H9 (cell line): Measurements from ENCODE around the gene POLR3B. TPM values are rescaled to one million over a fixed set of nuclear protein-coding genes. Genes with fewer than 3 reads are reported as not detected.

Source experiments
- DNase-seq: peaks from one replicate; pipeline ENCODE4 v3.0.0-alpha.2; 2017
- H2AFZ ChIP-seq: one replicate; pipeline ENCODE4 v1.6.1; 2013; ENCODE audit warnings: mild to moderate bottlenecking, low read length, control low read depth, moderate library complexity
- H2AK5ac ChIP-seq: 2 replicates; pipeline ENCODE4 v1.6.1; 2013; ENCODE audit warnings: low read length, control low read depth, mixed read lengths; ENCODE audit not compliant: insufficient read length
- H2BK120ac ChIP-seq: one replicate; pipeline ENCODE4 v1.6.1; 2013; ENCODE audit warnings: low read depth, mild to moderate bottlenecking, low read length, control low read depth, inconsistent platforms; ENCODE audit not compliant: poor library complexity, severe bottlenecking
- H2BK12ac ChIP-seq: 2 replicates; pipeline ENCODE4 v1.6.1; 2013; ENCODE audit warnings: low read length, control low read depth, mixed read lengths, low read depth; ENCODE audit not compliant: insufficient read length
- H2BK15ac ChIP-seq: 2 replicates; pipeline ENCODE4 v1.6.1; 2013; ENCODE audit warnings: low read depth, low read length, control low read depth
- H2BK20ac ChIP-seq: one replicate; pipeline ENCODE4 v1.6.1; 2013; ENCODE audit warnings: low read depth, mild to moderate bottlenecking, low read length, control low read depth, inconsistent platforms; ENCODE audit not compliant: poor library complexity, severe bottlenecking
- H2BK5ac ChIP-seq: 2 replicates; pipeline ENCODE4 v1.6.1; 2013; ENCODE audit warnings: low read length, control low read depth, mixed read lengths; ENCODE audit not compliant: insufficient read length
- H3K14ac ChIP-seq: 2 replicates; pipeline ENCODE4 v1.6.1; 2013; ENCODE audit warnings: low read length, control low read depth; ENCODE audit not compliant: insufficient read depth
- H3K18ac ChIP-seq: 2 replicates; pipeline ENCODE4 v1.6.1; 2013; ENCODE audit warnings: low read depth, mild to moderate bottlenecking, mixed read lengths, low read length, control low read depth; ENCODE audit not compliant: insufficient read length
- H3K23ac ChIP-seq: 2 replicates; pipeline ENCODE4 v1.6.1; 2013; ENCODE audit warnings: low read length, control low read depth, mixed read lengths, low read depth; ENCODE audit not compliant: insufficient read length
- H3K23me2 ChIP-seq: 2 replicates; pipeline ENCODE4 v1.6.1; 2013; ENCODE audit warnings: low read depth, mild to moderate bottlenecking, mixed read lengths, low read length, control low read depth; ENCODE audit not compliant: insufficient read length, poor library complexity, severe bottlenecking
- H3K27ac ChIP-seq: 2 replicates; pipeline ENCODE4 v1.5.1; 2013; ENCODE audit warnings: low read length, control low read depth, mixed read lengths, low read depth; ENCODE audit not compliant: insufficient read length
- H3K27me3 ChIP-seq: 2 replicates; pipeline ENCODE4 v1.6.1; 2013; ENCODE audit warnings: low read length, control low read depth, inconsistent platforms; ENCODE audit not compliant: insufficient read depth
- H3K4ac ChIP-seq: 2 replicates; pipeline ENCODE4 v1.6.1; 2013; ENCODE audit warnings: low read depth, mild to moderate bottlenecking, control low read depth, inconsistent platforms, low read length, moderate library complexity
- H3K4me1 ChIP-seq: 2 replicates; pipeline ENCODE4 v1.6.1; 2013; ENCODE audit warnings: low read length, control low read depth, inconsistent platforms; ENCODE audit not compliant: insufficient read depth
- H3K4me2 ChIP-seq: 2 replicates; pipeline ENCODE4 v1.6.1; 2013; ENCODE audit warnings: low read length, control low read depth, mixed read lengths; ENCODE audit not compliant: insufficient read length, insufficient read depth
- H3K56ac ChIP-seq: 2 replicates; pipeline ENCODE4 v1.6.1; 2013; ENCODE audit warnings: low read depth, mild to moderate bottlenecking, mixed read lengths, low read length, control low read depth; ENCODE audit not compliant: insufficient read length
- H3K79me1 ChIP-seq: 2 replicates; pipeline ENCODE4 v1.6.1; 2013; ENCODE audit warnings: low read depth, mild to moderate bottlenecking, moderate library complexity, low read length, control low read depth, inconsistent platforms; ENCODE audit not compliant: insufficient read depth, poor library complexity, severe bottlenecking
- H3K79me2 ChIP-seq: 2 replicates; pipeline ENCODE4 v1.6.1; 2013; ENCODE audit warnings: low read length, control low read depth, inconsistent platforms; ENCODE audit not compliant: insufficient read depth
- H3K9ac ChIP-seq: 2 replicates; pipeline ENCODE4 v1.6.1; 2013; ENCODE audit warnings: low read length, control low read depth, mixed read lengths; ENCODE audit not compliant: insufficient read length; ENCODE audit errors: extremely low read depth
- H3K9me3 ChIP-seq: one replicate; pipeline ENCODE4 v1.6.1; 2013; ENCODE audit warnings: low read depth, low read length, inconsistent platforms; ENCODE audit not compliant: control insufficient read depth
- H3T11ph ChIP-seq: one replicate; pipeline ENCODE4 v1.6.1; 2013; ENCODE audit warnings: mild to moderate bottlenecking, low read length, control low read depth, inconsistent platforms
- H4K20me1 ChIP-seq: one replicate; pipeline ENCODE4 v1.6.1; 2013; ENCODE audit not compliant: control insufficient read depth, insufficient read length, insufficient read depth
- H4K5ac ChIP-seq: 2 replicates; pipeline ENCODE4 v1.6.1; 2013; ENCODE audit warnings: low read depth, mild to moderate bottlenecking, mixed read lengths, low read length, control low read depth; ENCODE audit not compliant: insufficient read length
- H4K8ac ChIP-seq: replicated peaks from 2 replicates; pipeline ENCODE4 v1.6.1; 2013; ENCODE audit warnings: low read length, control low read depth, mixed read lengths, low read depth; ENCODE audit not compliant: insufficient read length
- H4K91ac ChIP-seq: 2 replicates; pipeline ENCODE4 v1.6.1; 2013; ENCODE audit warnings: low read depth, mild to moderate bottlenecking, moderate library complexity, mixed read lengths, low read length, control low read depth; ENCODE audit not compliant: insufficient read length
- H3K27ac Mint-ChIP-seq, 3 experiments: 2 replicates in 2 of 3; 3 replicates in 1 of 3; pipeline ENCODE4 v1.8.0; 2020 to 2021; ENCODE audit warnings: mixed read lengths in 3 of 3, mild to moderate bottlenecking in 1 of 3, moderate library complexity in 1 of 3
- H3K27me3 Mint-ChIP-seq: 2 replicates; pipeline ENCODE4 v1.8.0; 2021; ENCODE audit warnings: low read depth, mild to moderate bottlenecking, moderate library complexity, mixed read lengths
- H3K36me3 Mint-ChIP-seq, 3 experiments: 2 replicates in 2 of 3; 3 replicates in 1 of 3; pipeline ENCODE4 v1.8.0; 2020 to 2021; ENCODE audit warnings: low read depth in 3 of 3, mixed read lengths in 3 of 3; ENCODE audit not compliant: insufficient read depth in 1 of 3
- H3K4me1 Mint-ChIP-seq, 2 experiments: 2 replicates each; pipeline ENCODE4 v1.8.0; 2020; ENCODE audit warnings: mixed read lengths in 2 of 2
- H3K4me3 Mint-ChIP-seq, 2 experiments: 2 replicates in 1 of 2; 3 replicates in 1 of 2; pipeline ENCODE4 v1.8.0; 2020 to 2021; ENCODE audit warnings: mild to moderate bottlenecking in 2 of 2, mixed read lengths in 2 of 2, moderate library complexity in 1 of 2
- H3K9me3 Mint-ChIP-seq, 2 experiments: 2 replicates in 1 of 2; 3 replicates in 1 of 2; pipeline ENCODE4 v1.8.0; 2020; ENCODE audit warnings: mild to moderate bottlenecking in 2 of 2, mixed read lengths in 2 of 2, moderate library complexity in 1 of 2
- CTCF ChIP-seq: fragments of 200-600 bp; sonication (generic); conservative IDR thresholded peaks from 3 replicates; pipeline ENCODE4 v1.8.0; 2021; ENCODE audit warnings: antibody characterized with exemption, mild to moderate bottlenecking
- WGBS: extraction: QIAGEN DNeasy Blood & Tissue Kit; methylation state at CpG from one replicate; pipeline ENCODE4 v1.1.7; 2013; ENCODE audit warnings: missing lambda C conversion rate, low lambda C conversion rate, mixed read lengths; ENCODE audit not compliant: insufficient read length; ENCODE audit errors: extremely low coverage; 5-methylcytosine and 5-hydroxymethylcytosine counted together
- total RNA-seq: library from RNA; stranded (reverse); gene quantifications from 2 replicates; pipeline ENCODE4 v1.2.1, GENCODE V29; 2021

The POLR3B gene
- total RNA-seq, 1 experiment from 2014 or later, result 13.4 TPM

DNA sequence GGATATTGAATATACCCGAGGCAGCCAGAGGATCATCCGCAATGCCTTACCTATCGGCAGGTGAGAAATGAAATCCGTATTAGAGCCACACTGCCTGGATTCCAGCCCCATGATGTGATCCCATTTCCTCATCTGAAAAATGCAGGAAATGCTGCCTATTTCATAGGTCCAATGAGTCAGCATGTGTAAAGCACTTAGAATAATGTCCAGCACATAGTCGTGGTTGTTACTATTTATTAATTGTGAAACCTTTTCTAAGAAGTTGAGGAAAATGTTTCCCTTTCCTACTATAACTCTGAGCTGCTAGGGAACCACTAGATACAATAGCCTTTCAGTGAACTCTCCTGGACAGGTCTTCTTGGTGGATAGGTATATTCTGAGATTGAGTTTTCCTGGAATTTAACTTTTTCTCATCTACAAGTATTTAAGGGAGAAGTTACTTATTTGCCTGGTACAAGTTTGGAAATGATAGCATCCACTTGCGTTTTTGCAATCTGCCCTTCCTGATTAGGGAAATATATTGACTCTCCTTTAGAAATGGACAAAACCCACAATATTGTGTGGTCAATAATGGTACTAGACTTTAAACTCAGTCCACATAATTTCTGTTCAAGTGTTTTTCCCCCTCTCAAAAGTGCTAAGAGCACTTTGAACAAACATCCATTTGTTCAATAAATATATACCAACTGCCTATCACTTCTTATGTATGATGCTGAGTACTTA lies 12.2 kb downstream of the POLR3B start:
- no CpG with 5 or more reads among the region's 6 CpGs for WGBS
- peaks cover 8 to 24% (median 13%) of the 10 kb centered on the region in 3 experiments for H3K36me3 Mint-ChIP-seq
- Histone ChIP-seq H2BK15ac (no peak overlapping the region), H4K20me1 (no peaks in the 10 kb centered on the region), H2BK120ac (no peak overlapping the region), H4K8ac (no peak overlapping the region), H2AFZ (no peak overlapping the region), H3K14ac (no peak overlapping the region), H2BK20ac (no peak overlapping the region), H3K18ac (no peak overlapping the region), H2AK5ac (no peak overlapping the region), H3K9me3 (no peaks in the 10 kb centered on the region), H2BK12ac (no peak overlapping the region), H3K27ac (no peak overlapping the region), H2BK5ac (no peak overlapping the region), H3K23me2 (no peaks in the 10 kb centered on the region), H3K9ac (no peak overlapping the region), H3T11ph (no peak overlapping the region), H3K4me2 (no peak overlapping the region), H3K27me3 (no peaks in the 10 kb centered on the region), H3K79me2 (no peaks in the 10 kb centered on the region), H3K79me1 (no peaks in the 10 kb centered on the region), H3K23ac (no peak overlapping the region), H3K4me1 (no peaks in the 10 kb centered on the region), H4K91ac (no peak overlapping the region), H3K4ac (no peak overlapping the region), H4K5ac (no peak overlapping the region), H3K56ac (no peak overlapping the region)
- no peaks in the 10 kb centered on the region for H3K27me3 Mint-ChIP-seq
- peaks cover 3 to 4% of the 10 kb centered on the region in 2 experiments; a peak in 2 of 5 replicates for H3K9me3 Mint-ChIP-seq
- DNase-seq, result no peak
- no peak for TF ChIP-seq CTCF
- no peaks in the 10 kb centered on the region for H3K4me1 Mint-ChIP-seq
- H3K4me3 Mint-ChIP-seq, result no peak overlapping the region
- H3K27ac Mint-ChIP-seq, result no peak overlapping the region
